HepG2 (cell line): ENCODE data around the gene F7. TPM values are rescaled to one million over a fixed set of nuclear protein-coding genes. Genes with fewer than 3 reads are reported as not detected.

Experiments used
- ARNT2 ChIP-seq: sonication (generic); formaldehyde crosslinking; IDR thresholded peaks from 2 replicates; pipeline ENCODE4 v1.8.0; 2022; ENCODE audit warnings: mild to moderate bottlenecking, low read depth, missing genetic modification reagents, moderate library complexity
- ATM ChIP-seq: fragments of 450-650 bp; IDR thresholded peaks from 2 replicates; pipeline ENCODE4 v1.7.1; 2017; ENCODE audit warnings: mild to moderate bottlenecking, borderline replicate concordance
- BRCA1 ChIP-seq: sonication (generic); formaldehyde crosslinking; IDR thresholded peaks from 2 replicates; pipeline ENCODE4 v1.4.0; 2020; ENCODE audit warnings: missing genetic modification reagents
- CCDC6 ChIP-seq: sonication (generic); formaldehyde crosslinking; IDR thresholded peaks from 2 replicates; pipeline ENCODE4 v1.8.1; 2022; ENCODE audit warnings: mild to moderate bottlenecking, missing genetic modification reagents, moderate library complexity
- ELF3 ChIP-seq: IDR thresholded peaks from 2 replicates; pipeline ENCODE4 v1.6.1; 2016; ENCODE audit warnings: missing genetic modification reagents, missing compliant biosample characterization
- HOXA9 ChIP-seq: sonication (generic); formaldehyde crosslinking; IDR thresholded peaks from 2 replicates; pipeline ENCODE4 v1.8.1; 2022; ENCODE audit warnings: missing genetic modification reagents, mild to moderate bottlenecking, moderate library complexity, borderline replicate concordance
- NBN ChIP-seq: fragments of 450-650 bp; conservative IDR thresholded peaks from 2 replicates; pipeline ENCODE4 v1.6.1; 2017
- PAWR ChIP-seq: sonication (generic); formaldehyde crosslinking; IDR thresholded peaks from 2 replicates; pipeline ENCODE4 v1.4.0; 2020; ENCODE audit warnings: missing genetic modification reagents, mild to moderate bottlenecking, borderline replicate concordance
- PHF20 ChIP-seq: sonication (generic); formaldehyde crosslinking; IDR thresholded peaks from 2 replicates; pipeline ENCODE4 v1.5.0; 2020; ENCODE audit warnings: mild to moderate bottlenecking, missing genetic modification reagents
- RXRA ChIP-seq: sonication (generic); formaldehyde crosslinking; IDR thresholded peaks from 2 replicates; pipeline ENCODE4 v1.5.1; 2020; ENCODE audit warnings: missing genetic modification reagents
- SRSF1 ChIP-seq: fragments of 200-400 bp; formaldehyde crosslinking; optimal IDR thresholded peaks from 2 replicates; pipeline ENCODE3; 2017; ENCODE audit warnings: mild to moderate bottlenecking, low read depth, low read length, moderate library complexity
- ZEB1 ChIP-seq: IDR thresholded peaks from 2 replicates; pipeline ENCODE4 v1.6.1; 2012; ENCODE audit warnings: mild to moderate bottlenecking, low read depth, inconsistent platforms; ENCODE audit not compliant: insufficient replicate concordance
- ZFP90 ChIP-seq: sonication (generic); formaldehyde crosslinking; IDR thresholded peaks from 2 replicates; pipeline ENCODE4 v1.8.0; 2022; ENCODE audit warnings: missing genetic modification reagents, mild to moderate bottlenecking, inconsistent platforms, borderline replicate concordance
- ZNF432 ChIP-seq: sonication (generic); formaldehyde crosslinking; IDR thresholded peaks from 2 replicates; pipeline ENCODE4 v1.5.0; 2020; ENCODE audit warnings: missing genetic modification reagents, mild to moderate bottlenecking, borderline replicate concordance
- ZNF441 ChIP-seq: sonication (generic); formaldehyde crosslinking; IDR thresholded peaks from 2 replicates; pipeline ENCODE4 v1.7.0; 2021; ENCODE audit warnings: missing genetic modification reagents, borderline replicate concordance
- ZNF468 ChIP-seq: sonication (generic); formaldehyde crosslinking; IDR thresholded peaks from 2 replicates; pipeline ENCODE4 v1.8.0; 2022; ENCODE audit warnings: mild to moderate bottlenecking, moderate library complexity, missing genetic modification reagents
- ZSCAN20 ChIP-seq: sonication (generic); formaldehyde crosslinking; IDR thresholded peaks from 2 replicates; pipeline ENCODE4 v1.4.0; 2020; ENCODE audit warnings: missing genetic modification reagents, mild to moderate bottlenecking, borderline replicate concordance
- polyA plus RNA-seq, 8 experiments: library from polyadenylated mRNA; depleted of rRNA in 3 of 8; stranded (reverse) in 7 of 8; unstranded in 1 of 8; fragments of >200 nt; fragmentation: Illumina TruSeq in 4 of 8; extraction: Trizol in 4 of 8; gene quantifications; 2 replicates each; pipeline versions ENCODE4 v1.2.1 to v1.2.3, GENCODE V29; 2011 to 2016; ENCODE audit warnings: low read depth in 4 of 8, missing spikeins in 1 of 8, mixed read lengths in 1 of 8; ENCODE audit not compliant: insufficient read depth in 1 of 8
- total RNA-seq, 5 experiments: library from RNA; depleted of rRNA; stranded (reverse); fragments of >200 nt; fragmentation: Illumina TruSeq; extraction: Trizol; gene quantifications; 2 replicates each; pipeline ENCODE4 v1.2.3, GENCODE V29; 2016; ENCODE audit warnings: low read depth in 1 of 5
- TF ChIP-seq, protein P1 (sequence below): sonication (generic); formaldehyde crosslinking; conservative IDR thresholded peaks from 2 replicates; pipeline ENCODE4 v1.4.0; 2020; ENCODE audit warnings: missing genetic modification reagents
- TF ChIP-seq, protein P2 (sequence below): sonication (generic); formaldehyde crosslinking; IDR thresholded peaks from 2 replicates; pipeline ENCODE4 v1.4.0; 2020; ENCODE audit warnings: mild to moderate bottlenecking, missing genetic modification reagents, borderline replicate concordance
- TF ChIP-seq, protein P3 (sequence below): sonication (generic); formaldehyde crosslinking; IDR thresholded peaks from 2 replicates; pipeline ENCODE4 v1.9.0; 2021; ENCODE audit warnings: missing genetic modification reagents, mild to moderate bottlenecking, borderline replicate concordance
- TF ChIP-seq, protein P4 (sequence below): sonication (generic); formaldehyde crosslinking; IDR thresholded peaks from 2 replicates; pipeline ENCODE4 v1.4.0; 2020; ENCODE audit warnings: mild to moderate bottlenecking, missing genetic modification reagents
- TF ChIP-seq, protein P5 (sequence below): sonication (generic); formaldehyde crosslinking; IDR thresholded peaks from 2 replicates; pipeline ENCODE4 v1.8.1; 2023; ENCODE audit warnings: mild to moderate bottlenecking, missing genetic modification reagents, borderline replicate concordance
- TF ChIP-seq, protein P6 (sequence below): sonication (generic); formaldehyde crosslinking; IDR thresholded peaks from 2 replicates; pipeline ENCODE4 v1.4.0; 2020; ENCODE audit warnings: mild to moderate bottlenecking, missing genetic modification reagents

Gene F7
- total and polyA plus RNA-seq, 2 of the 13 experiments (the other 11 are each of a cell fraction or from before 2014, with no cell fraction given): 12.6 to 26.5 TPM

DNA sequence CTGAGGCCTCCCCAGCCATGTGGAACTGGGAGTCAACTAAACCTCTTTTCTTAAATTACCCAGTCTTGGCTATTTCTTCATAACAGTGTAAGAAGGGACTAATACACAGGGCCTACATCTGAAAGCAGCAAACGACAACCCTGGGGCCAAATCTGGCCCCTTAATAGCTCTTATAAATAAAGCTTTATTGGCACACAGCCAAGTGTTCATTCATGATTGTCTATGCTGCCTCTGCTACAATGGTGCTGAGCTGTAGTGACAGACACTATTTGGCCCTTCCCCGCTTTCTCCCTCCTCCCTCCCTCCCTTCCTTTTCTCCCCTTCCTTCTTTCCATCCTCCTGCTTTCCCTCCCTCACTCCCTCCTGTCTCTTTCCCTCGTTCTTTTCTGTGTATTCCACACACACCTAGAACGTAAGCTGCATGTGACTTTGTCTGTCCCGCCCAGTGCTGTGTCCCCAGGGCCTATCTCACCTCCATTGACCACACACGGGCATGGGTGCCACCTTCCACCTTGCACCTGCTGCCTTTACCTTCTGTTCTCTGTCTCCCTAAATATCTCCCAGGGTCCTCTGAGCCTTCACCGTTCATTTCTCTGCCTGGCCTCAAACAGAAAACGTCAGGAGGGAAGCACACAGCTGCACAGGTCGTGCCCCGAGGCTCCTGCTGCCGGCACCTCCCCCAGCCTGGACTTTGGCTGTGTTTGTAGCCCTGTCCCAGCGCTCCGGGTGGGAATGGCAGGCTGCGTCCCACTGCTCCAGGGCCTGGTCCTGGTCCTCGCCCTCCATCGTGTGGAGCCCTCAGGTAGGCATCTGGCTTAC is 52.5 kb downstream of the F7 start, which contains the start of gene PROZ (continued):
- no peak for TF ChIP-seq ZSCAN20 (CRISPR knock-in tag)
- no peak for TF ChIP-seq ZNF432 (CRISPR knock-in tag)
- TF ChIP-seq PAWR (CRISPR knock-in tag): no peak
- TF ChIP-seq ELF3 (CRISPR knock-in tag): 0 out of 2 replicates have a peak, but pooled peaks have one; percentile 31
- TF ChIP-seq, protein P1, sequence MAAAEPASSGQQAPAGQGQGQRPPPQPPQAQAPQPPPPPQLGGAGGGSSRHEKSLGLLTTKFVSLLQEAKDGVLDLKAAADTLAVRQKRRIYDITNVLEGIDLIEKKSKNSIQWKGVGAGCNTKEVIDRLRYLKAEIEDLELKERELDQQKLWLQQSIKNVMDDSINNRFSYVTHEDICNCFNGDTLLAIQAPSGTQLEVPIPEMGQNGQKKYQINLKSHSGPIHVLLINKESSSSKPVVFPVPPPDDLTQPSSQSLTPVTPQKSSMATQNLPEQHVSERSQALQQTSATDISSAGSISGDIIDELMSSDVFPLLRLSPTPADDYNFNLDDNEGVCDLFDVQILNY (CRISPR knock-in tag): no peak
- TF ChIP-seq ZNF468: no peak
- TF ChIP-seq, protein P2, sequence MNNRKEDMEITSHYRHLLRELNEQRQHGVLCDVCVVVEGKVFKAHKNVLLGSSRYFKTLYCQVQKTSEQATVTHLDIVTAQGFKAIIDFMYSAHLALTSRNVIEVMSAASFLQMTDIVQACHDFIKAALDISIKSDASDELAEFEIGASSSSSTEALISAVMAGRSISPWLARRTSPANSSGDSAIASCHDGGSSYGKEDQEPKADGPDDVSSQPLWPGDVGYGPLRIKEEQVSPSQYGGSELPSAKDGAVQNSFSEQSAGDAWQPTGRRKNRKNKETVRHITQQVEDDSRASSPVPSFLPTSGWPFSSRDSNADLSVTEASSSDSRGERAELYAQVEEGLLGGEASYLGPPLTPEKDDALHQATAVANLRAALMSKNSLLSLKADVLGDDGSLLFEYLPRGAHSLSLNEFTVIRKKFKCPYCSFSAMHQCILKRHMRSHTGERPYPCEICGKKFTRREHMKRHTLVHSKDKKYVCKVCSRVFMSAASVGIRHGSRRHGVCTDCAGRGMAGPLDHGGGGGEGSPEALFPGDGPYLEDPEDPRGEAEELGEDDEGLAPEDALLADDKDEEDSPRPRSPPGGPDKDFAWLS (CRISPR knock-in tag): no peak
- TF ChIP-seq ZEB1: no peak
- TF ChIP-seq CCDC6 (CRISPR knock-in tag): peak; percentile 85; the same call in 1 of the 2 replicates
- no peak for TF ChIP-seq BRCA1 (CRISPR knock-in tag)
- TF ChIP-seq HOXA9 (CRISPR knock-in tag): no peak
- peak; percentile 61 for TF ChIP-seq ZNF441
- no peak for TF ChIP-seq SRSF1
- TF ChIP-seq RXRA (CRISPR knock-in tag): peak; percentile 73; the same call in 1 of the 2 replicates
- no peak for TF ChIP-seq NBN
- TF ChIP-seq, protein P3, sequence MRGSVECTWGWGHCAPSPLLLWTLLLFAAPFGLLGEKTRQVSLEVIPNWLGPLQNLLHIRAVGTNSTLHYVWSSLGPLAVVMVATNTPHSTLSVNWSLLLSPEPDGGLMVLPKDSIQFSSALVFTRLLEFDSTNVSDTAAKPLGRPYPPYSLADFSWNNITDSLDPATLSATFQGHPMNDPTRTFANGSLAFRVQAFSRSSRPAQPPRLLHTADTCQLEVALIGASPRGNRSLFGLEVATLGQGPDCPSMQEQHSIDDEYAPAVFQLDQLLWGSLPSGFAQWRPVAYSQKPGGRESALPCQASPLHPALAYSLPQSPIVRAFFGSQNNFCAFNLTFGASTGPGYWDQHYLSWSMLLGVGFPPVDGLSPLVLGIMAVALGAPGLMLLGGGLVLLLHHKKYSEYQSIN (CRISPR knock-in tag): no peak
- TF ChIP-seq, protein P4, sequence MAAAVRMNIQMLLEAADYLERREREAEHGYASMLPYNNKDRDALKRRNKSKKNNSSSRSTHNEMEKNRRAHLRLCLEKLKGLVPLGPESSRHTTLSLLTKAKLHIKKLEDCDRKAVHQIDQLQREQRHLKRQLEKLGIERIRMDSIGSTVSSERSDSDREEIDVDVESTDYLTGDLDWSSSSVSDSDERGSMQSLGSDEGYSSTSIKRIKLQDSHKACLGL (CRISPR knock-in tag): 0 out of 2 replicates have a peak, but pooled peaks have one; percentile 32
- TF ChIP-seq ATM: no peak
- TF ChIP-seq, protein P5, sequence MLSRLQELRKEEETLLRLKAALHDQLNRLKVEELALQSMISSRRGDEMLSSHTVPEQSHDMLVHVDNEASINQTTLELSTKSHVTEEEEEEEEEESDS (CRISPR knock-in tag): no peak
- TF ChIP-seq, protein P6, sequence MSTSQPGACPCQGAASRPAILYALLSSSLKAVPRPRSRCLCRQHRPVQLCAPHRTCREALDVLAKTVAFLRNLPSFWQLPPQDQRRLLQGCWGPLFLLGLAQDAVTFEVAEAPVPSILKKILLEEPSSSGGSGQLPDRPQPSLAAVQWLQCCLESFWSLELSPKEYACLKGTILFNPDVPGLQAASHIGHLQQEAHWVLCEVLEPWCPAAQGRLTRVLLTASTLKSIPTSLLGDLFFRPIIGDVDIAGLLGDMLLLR (CRISPR knock-in tag): no peak
- TF ChIP-seq ARNT2 (CRISPR knock-in tag): peak; percentile 75
- TF ChIP-seq PHF20: no peak
- 0 out of 2 replicates have a peak, but pooled peaks have one; percentile 29 for TF ChIP-seq ZFP90 (CRISPR knock-in tag)
